ENCODE results near the gene GEMIN7. TPM values are rescaled to one million over a fixed set of nuclear protein-coding genes. Genes with fewer than 3 reads are reported as not detected.

Gene GEMIN7
- total and polyA plus RNA-seq, 2 donors (not counting 1 experiment from before 2014, with no cell fraction given), result 15.7 to 18.0 TPM

- Histone ChIP-seq H2AFZ (ENCODE audit: low read length) (no peak overlapping the region), H3K9me3 (ENCODE audit: control insufficient read depth, insufficient read depth, low read depth, low read length) (no peaks in the 10 kb centered on the region), H3K9ac (ENCODE audit: insufficient read depth, low read length) (no peak overlapping the region), H3K4me2 (ENCODE audit: extremely low read depth, insufficient read depth, low read length) (no peak overlapping the region), H3K4me1 (ENCODE audit: control insufficient read depth, extremely low read depth, insufficient read depth, low read length) (peaks cover 6% of the 10 kb centered on the region), H3K79me2 (ENCODE audit: control insufficient read depth, insufficient read depth, low read length) (peaks cover 27% of the 10 kb centered on the region), H4K20me1 (ENCODE audit: control insufficient read depth, extremely low read depth, insufficient read depth, low read length) (no peaks in the 10 kb centered on the region), H3K36me3 (ENCODE audit: control insufficient read depth, insufficient read depth, low read length) (peaks cover 5% of the 10 kb centered on the region), H3K27me3 (ENCODE audit: control insufficient read depth, insufficient read depth, low read length) (no peaks in the 10 kb centered on the region), H3K27ac (ENCODE audit: insufficient read depth, low read length) (no peak overlapping the region), H3K4me3 (replicated peaks in 1 of 4; ENCODE audit: control extremely low read depth in 1 of 4, insufficient read depth in 1 of 4, low read depth in 3 of 4, low read length in 4 of 4) (peak overlapping the region in 2 of 4 experiments; percentile 52 to 58)
- DNase-seq (ENCODE audit: low read depth in 2 of 2), result no peak
- no peak for TF ChIP-seq EZH2 (IDR thresholded peaks at IDR 0.05; ENCODE audit: low read length, missing control alignments)
- TF ChIP-seq, protein P1, sequence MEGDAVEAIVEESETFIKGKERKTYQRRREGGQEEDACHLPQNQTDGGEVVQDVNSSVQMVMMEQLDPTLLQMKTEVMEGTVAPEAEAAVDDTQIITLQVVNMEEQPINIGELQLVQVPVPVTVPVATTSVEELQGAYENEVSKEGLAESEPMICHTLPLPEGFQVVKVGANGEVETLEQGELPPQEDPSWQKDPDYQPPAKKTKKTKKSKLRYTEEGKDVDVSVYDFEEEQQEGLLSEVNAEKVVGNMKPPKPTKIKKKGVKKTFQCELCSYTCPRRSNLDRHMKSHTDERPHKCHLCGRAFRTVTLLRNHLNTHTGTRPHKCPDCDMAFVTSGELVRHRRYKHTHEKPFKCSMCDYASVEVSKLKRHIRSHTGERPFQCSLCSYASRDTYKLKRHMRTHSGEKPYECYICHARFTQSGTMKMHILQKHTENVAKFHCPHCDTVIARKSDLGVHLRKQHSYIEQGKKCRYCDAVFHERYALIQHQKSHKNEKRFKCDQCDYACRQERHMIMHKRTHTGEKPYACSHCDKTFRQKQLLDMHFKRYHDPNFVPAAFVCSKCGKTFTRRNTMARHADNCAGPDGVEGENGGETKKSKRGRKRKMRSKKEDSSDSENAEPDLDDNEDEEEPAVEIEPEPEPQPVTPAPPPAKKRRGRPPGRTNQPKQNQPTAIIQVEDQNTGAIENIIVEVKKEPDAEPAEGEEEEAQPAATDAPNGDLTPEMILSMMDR (conservative IDR thresholded peaks at IDR 0.05 in 1 of 2, IDR thresholded peaks at IDR 0.05 in 1 of 2; ENCODE audit: low read depth in 1 of 2, low read length in 2 of 2), result no peak
These were observed 2.0 kb upstream of the GEMIN7 start for GRCh38 chr19:45076851-45077730.

- H3K79me2 ChIP-seq (ENCODE audit: control insufficient read depth, insufficient read depth, low read length), result peaks cover 34% of the 10 kb centered on the region
- peaks cover 6% of the 10 kb centered on the region for H3K4me1 ChIP-seq (ENCODE audit: control insufficient read depth, extremely low read depth, insufficient read depth, low read length)
- no peaks in the 10 kb centered on the region for H3K27me3 ChIP-seq (ENCODE audit: control insufficient read depth, insufficient read depth, low read length)
- H3K4me2 ChIP-seq (ENCODE audit: extremely low read depth, insufficient read depth, low read length), result peak overlapping the region; percentile 70
- no peaks in the 10 kb centered on the region for H3K9me3 ChIP-seq (ENCODE audit: control insufficient read depth, insufficient read depth, low read depth, low read length)
- TF ChIP-seq, protein P1 (conservative IDR thresholded peaks at IDR 0.05 in 1 of 2, IDR thresholded peaks at IDR 0.05 in 1 of 2; ENCODE audit: low read depth in 1 of 2, low read length in 2 of 2), result no peak
- no peak for TF ChIP-seq EZH2 (IDR thresholded peaks at IDR 0.05; ENCODE audit: low read length, missing control alignments)
- peak overlapping the region; percentile 53 for H3K27ac ChIP-seq (ENCODE audit: insufficient read depth, low read length)
- DNase-seq (ENCODE audit: low read depth in 2 of 2), result no peak
- H2AFZ ChIP-seq (ENCODE audit: low read length), result peak overlapping the region; percentile 87
- H3K4me3 ChIP-seq (replicated peaks in 1 of 4; ENCODE audit: control extremely low read depth in 1 of 4, insufficient read depth in 1 of 4, low read depth in 3 of 4, low read length in 4 of 4), result peak overlapping the region; percentile 43 to 99 (median 55)
- H3K36me3 ChIP-seq (ENCODE audit: control insufficient read depth, insufficient read depth, low read length), result peaks cover 4% of the 10 kb centered on the region
- H3K9ac ChIP-seq (ENCODE audit: insufficient read depth, low read length), result peak overlapping the region; percentile 76
- H4K20me1 ChIP-seq (ENCODE audit: control insufficient read depth, extremely low read depth, insufficient read depth, low read length), result no peaks in the 10 kb centered on the region
These were observed 534 bp upstream of the GEMIN7 start for GRCh38 chr19:45078390-45079062.

- Histone ChIP-seq H3K9me3 (ENCODE audit: control insufficient read depth, insufficient read depth, low read depth, low read length) (no peaks in the 10 kb centered on the region), H3K36me3 (ENCODE audit: control insufficient read depth, insufficient read depth, low read length) (peaks cover 4% of the 10 kb centered on the region), H3K4me1 (ENCODE audit: control insufficient read depth, extremely low read depth, insufficient read depth, low read length) (peaks cover 6% of the 10 kb centered on the region), H3K4me3 (replicated peaks in 1 of 4; ENCODE audit: control extremely low read depth in 1 of 4, insufficient read depth in 1 of 4, low read depth in 3 of 4, low read length in 4 of 4) (peak overlapping the region; percentile 43 to 99 (median 75)), H4K20me1 (ENCODE audit: control insufficient read depth, extremely low read depth, insufficient read depth, low read length) (no peaks in the 10 kb centered on the region), H3K27me3 (ENCODE audit: control insufficient read depth, insufficient read depth, low read length) (no peaks in the 10 kb centered on the region), H3K4me2 (ENCODE audit: extremely low read depth, insufficient read depth, low read length) (peak overlapping the region; percentile 97), H3K27ac (ENCODE audit: insufficient read depth, low read length) (peak overlapping the region; percentile 53), H3K79me2 (ENCODE audit: control insufficient read depth, insufficient read depth, low read length) (peaks cover 34% of the 10 kb centered on the region), H3K9ac (ENCODE audit: insufficient read depth, low read length) (peak overlapping the region; percentile 76), H2AFZ (ENCODE audit: low read length) (peak overlapping the region; percentile 71)
- TF ChIP-seq EZH2 (IDR thresholded peaks at IDR 0.05; ENCODE audit: low read length, missing control alignments), result no peak
- TF ChIP-seq, protein P1 (conservative IDR thresholded peaks at IDR 0.05 in 1 of 2, IDR thresholded peaks at IDR 0.05 in 1 of 2; ENCODE audit: low read depth in 1 of 2, low read length in 2 of 2), result no peak
- DNase-seq (ENCODE audit: low read depth in 2 of 2), result no peak
These were observed 881 bp downstream of the GEMIN7 start for GRCh38 chr19:45079911-45080370.
